ENCODE results near the gene ECSCR.

ECSCR gene

DNA sequence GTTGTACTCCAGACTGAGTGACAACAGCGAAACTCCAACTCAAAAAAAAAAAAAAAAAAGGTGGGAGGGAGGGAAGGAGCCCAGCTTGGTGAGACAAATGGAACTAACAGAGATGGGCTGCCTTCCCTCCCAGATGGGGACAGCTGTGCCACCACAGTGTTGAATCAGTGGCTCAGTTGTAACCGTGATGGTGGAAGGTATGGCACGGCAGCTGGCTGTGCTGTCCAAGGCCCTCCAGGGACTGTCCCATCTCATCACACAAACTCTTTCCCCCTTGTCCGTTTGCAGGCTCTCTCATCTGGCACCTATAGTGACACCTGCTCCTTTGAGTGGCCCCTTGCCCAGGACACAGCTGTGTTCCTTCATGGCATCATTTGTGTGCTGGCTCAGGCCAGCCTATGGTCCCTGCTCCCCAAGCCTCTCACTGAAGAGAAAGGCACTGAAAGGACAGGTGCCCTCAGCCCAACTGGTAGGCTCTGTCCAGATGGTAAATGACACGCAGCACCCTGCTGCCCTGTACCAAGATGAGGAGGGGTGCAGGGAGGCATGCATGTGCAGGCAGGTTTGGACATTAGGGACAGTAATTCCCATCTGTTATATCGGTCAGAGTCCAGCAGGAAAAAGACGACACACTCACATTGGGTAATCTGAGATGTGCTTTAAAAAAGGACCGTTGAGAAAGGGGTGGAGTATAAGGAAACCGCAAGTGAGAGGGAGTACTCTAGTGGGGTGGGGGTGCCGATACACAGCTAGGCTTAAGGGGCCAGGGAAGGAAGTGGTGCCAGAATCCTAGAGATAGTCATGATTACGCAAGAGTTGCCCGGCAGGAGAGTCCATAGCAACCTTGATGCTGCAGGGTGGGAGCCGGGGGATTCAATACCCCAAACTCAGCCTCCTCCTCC lies 12.6 kb upstream of the ECSCR start:
- no peak for DNase-seq (ENCODE audit: low read depth in 2 of 2)

DNA sequence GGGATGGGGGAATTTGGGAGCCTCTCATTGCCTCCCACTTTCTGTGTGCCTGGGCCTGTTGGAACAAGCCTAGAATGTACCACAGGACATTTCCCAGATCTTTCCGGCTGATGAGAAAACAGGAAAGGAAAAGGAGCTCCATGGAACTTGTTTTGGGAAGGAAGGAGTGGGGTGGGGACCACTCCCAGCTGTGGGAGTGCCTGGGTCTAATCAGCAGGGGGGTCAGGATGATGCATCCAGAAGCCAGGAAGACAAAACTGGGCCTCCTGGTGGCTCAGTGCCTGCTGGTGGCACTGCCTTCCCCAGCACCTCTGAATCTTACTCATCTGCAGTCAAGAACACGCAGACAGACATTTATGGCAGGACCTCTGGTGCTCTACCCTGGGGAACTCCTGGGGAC lies 11.0 kb upstream of the ECSCR start:
- DNase-seq (ENCODE audit: low read depth in 2 of 2): no peak

DNA sequence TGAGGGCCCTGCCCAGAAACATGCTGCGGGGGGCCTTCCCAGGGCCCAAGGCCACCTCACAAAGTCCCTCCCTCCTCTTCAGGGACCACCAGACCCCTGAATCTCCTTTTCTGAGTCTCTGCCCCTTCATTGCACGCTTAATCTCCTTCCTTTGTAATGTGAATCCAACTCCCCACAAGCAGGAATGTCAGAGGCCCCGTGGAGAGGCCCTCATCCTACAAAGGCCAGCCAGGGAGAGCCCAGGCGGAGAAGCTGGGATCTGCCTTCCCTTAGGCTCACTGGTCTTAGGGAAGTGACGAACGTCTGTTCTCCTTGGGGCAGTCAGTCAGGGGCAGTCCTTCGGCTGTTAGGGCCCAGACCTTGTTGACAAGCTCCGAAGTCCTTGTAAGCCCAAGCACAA lies 10.6 kb upstream of the ECSCR start:
- no peak for DNase-seq (ENCODE audit: low read depth in 2 of 2)

DNA sequence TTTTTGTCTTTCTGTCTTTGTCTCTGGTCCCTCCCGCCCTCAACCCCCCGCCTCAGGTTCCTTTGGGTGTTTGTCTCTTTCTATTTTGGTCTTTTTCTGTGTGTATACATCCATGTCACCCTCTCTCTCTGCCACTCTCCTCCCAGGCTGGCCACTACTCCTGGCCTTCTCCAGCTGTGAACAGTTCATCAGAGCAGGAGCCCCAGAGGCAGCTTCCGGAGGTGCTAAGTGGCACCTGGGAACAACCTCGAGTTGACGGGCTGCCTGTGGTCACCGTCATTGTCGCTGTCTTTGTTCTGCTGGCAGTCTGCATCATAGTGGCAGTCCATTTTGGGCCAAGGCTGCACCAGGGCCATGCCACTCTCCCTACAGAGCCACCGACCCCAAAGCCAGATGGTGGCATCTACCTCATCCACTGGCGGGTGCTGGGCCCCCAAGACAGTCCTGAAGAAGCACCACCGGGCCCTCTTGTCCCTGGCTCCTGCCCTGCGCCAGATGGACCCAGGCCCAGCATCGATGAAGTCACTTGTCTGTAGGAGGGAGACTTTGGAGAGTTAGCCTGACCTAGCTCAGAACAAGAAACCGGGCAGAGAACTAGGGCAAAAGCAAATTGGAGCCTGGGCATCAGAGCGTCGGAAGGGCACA lies 10.0 kb upstream of the ECSCR start:
- DNase-seq (ENCODE audit: low read depth in 2 of 2): no peak

DNA sequence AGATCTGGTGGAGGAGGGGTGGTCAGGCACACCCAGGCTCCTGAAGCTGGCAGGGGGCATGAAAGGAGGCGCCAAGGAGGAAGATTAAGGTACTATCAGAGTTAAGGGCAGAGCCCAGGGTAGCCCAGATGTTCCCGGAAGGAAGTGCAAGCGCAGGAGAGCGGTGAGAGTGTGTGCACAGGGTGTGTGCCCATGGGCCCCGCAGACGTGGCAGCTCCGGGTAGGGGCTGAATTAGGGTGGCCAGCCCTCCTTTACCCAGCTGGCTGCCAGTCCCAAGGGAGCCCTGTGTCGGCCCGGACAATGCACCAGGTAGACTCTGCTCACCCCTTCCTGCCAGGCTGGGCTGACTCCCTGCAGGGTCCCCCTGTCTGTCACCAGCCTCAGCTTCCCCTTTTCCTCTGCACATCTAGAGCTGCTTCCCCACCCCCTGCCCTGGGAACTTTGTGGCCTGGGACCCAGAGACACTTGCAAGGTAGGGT lies 8.3 kb upstream of the ECSCR start, which contains the start of gene SMIM33:
Gene SMIM33 (plus strand): TSS at position 184 of the 480 bp plus-strand sequence. CDS start 118 bp downstream, at position 302.
- no peak for DNase-seq (ENCODE audit: low read depth in 2 of 2)

DNA sequence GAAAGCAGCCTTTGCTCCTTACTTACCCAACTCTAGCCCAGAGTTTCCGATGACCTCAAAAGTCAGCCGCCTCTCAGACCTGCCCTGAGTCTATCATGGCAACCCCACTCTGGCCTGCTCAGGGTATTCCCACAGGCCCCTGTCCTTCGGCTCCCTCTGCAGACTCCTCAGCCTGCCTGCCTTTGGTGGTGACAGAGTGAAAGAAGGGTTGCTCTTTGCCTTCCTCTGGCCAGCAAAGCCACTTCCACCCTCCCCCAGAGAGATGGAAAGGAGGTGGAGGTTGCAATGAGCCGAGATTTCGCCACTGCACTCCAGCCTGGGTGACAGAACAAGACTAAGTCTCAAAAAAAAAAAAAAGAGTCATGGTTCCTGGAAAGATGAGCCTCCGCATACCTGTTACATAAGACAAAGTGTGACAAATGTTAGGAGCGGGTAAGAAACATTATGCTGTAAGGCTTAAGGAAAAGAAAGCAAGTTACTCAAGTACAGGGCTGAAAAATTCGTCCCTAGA lies 5.9 kb upstream of the ECSCR start:
- no peak for DNase-seq (ENCODE audit: low read depth in 2 of 2)

DNA sequence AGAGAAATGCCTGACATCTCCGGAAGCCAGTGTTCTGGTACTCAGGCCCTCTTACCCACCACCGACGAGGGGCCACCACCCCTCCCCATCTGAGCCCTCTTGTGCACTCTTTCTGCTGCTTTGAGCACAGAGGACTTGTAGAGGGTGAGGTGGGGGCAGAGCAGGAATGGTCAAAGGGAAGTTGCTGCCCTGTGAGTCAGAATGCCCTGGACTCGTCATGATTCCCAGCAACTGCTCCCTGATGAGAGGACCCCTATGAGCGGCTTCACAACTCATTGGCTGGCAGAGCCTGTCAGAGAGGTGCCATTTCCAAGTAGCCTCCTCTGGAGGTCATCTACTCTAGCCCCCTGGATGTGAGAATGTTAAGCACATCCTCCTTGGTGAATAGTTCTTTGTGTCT lies 845 bp downstream of the ECSCR start:
- no peak for DNase-seq (ENCODE audit: low read depth in 2 of 2)

DNA sequence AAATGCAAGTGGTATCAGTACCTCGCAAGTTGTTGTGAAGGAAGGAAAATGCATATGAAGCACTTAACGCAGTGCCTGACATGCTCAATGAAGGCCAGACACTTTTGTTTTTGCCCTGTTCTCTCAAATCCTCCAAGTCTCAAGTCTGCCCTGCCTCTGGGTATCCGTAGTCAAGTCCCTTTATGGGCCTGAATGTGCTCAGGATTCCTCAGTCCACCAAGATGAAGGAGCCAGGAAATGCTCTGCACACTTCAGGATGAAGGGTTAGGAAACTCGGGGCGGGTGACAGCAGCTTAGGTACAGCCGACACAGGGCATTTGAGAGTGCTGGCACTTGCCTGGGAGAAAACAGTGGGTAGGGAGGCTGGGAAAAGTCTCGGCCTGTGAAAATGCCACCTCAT lies 1.4 kb downstream of the ECSCR start:
- DNase-seq (ENCODE audit: low read depth in 2 of 2): no peak

DNA sequence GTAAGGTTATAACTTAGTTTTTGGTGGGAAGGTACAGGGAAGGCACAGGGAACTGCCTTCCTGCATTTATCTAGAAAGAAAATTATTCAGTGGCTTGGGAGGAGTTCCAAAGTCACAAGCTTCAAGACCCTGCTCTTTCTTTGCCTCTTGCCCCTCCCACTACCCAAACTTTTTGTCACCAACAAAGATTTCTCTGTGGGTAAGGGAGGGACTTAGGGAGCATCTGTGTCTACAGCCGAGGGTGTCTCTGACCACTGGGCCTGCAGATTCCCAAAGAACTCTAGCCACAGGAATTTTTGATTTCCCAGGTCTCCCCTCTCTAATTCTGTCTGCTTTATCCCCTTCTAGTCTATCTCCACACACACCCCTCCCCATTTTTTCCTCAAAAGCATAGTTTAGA lies 2.1 kb downstream of the ECSCR start:
- DNase-seq (ENCODE audit: low read depth in 2 of 2): no peak

DNA sequence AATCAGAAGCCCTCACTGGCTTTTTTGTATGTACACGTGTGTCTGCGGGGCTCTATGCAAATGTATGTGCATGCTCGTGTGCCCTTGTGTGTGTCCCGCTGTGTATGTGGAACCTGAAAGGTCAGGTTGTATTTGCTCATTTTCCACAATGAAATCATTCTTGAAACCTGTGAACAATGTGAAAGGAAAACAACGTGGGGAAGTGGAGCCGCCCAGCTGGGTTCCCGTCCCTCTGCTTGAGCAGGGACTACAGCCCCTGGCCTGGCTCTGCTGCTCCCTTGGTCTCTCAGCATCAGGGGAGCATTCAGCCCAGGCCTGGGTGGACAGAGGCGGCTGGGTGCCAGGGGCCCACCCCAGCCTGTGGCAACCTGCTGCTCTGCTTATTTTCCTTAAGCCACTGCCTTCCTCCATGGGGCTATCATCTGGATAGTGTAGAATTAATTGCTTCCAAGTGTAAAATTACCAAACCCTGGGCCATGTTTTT lies 3.0 kb downstream of the ECSCR start:
- DNase-seq (ENCODE audit: low read depth in 2 of 2): no peak

DNA sequence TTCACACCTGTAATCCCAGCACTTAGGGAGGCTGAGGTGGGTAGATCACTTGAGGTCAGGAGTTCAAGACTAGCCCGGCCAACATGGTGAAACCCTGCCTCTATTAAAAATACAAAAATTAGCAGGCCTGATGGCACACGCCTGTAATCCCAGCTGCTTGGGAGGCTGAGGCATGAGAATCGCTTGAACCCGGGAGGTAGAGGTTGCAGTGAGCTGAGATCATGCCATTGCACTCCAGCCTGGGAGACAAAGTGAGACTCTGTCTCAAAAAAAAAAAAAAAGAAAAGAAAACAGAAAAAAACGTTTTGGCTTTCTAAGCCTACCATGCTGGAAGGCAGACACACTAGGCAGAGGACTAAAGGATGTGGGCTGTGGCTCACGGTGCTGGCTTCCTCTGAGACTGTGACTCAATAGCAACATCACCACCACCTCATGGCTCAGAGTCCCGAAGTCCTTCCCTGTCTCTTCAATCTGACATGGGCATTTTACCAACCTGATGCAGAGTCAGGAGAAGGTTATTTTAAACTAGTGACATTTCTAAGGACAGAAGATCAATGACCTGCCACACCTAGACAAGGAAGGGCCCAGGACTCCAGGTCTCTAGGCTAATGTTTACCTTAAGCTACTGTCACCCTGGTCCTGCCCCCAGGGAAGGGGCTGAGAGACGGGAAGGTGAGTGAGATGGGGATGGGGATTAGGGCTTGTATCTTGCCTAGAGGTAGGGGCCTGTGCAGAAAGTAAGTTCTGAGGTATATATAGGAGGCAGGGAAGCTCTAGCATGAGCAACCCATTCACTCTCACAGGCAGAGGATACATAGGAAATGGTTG lies 3.7 kb downstream of the ECSCR start:
- peak in 1 of 2 donors; percentile 51 for DNase-seq (ENCODE audit: low read depth in 2 of 2)

DNA sequence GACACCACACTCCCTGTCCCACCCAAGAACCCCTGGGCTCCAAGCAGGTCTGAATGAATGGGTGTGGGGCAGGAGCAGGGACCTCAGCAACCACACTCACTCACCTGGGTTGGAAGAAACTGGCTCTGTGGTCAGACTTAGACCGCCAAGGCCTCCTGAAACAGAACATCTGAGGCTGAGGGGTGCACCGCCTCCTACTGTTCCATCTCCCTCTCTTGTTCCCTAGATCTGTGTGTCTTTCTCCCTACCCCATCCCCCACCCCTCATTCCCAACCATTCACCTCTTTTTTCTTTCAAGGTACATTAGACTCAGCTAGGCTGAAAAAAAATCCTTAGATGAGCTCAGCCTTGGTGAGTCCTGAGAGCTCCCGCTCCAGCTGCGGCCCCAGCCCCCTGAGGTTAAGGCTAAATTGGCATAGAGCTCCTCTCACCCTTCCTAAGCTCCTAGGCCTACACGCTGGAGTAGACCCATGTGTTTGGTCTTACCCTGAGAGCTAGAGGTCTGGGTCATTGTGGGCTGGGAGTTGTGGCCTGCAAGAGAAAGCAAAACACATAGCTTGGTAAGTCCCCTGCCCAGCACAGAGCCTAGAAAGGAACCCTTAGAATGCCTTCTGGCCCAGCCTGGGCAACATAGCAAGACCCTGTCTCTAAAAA lies 4.8 kb downstream of the ECSCR start:
- no peak for DNase-seq (ENCODE audit: low read depth in 2 of 2)

DNA sequence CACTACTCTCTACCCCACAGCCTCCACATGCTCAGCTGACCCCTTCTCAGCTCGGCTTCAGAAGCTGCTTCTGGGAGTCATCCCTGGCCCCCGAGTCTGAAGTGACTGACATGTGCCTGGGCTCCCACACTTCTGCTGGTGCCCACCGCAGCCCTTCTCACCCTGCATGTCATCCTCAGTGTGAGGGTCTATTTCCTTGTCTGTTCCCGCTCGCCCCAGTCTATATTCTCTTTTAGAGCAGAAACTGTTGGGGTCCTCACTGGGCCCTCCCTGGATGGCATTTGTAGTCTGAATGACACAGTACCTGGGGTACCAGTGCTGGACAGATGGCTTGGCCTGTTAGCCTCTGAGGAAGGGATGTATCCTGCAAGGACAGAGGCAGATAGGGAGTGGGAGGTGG lies 5.3 kb downstream of the ECSCR start:
- DNase-seq (ENCODE audit: low read depth in 2 of 2): no peak

DNA sequence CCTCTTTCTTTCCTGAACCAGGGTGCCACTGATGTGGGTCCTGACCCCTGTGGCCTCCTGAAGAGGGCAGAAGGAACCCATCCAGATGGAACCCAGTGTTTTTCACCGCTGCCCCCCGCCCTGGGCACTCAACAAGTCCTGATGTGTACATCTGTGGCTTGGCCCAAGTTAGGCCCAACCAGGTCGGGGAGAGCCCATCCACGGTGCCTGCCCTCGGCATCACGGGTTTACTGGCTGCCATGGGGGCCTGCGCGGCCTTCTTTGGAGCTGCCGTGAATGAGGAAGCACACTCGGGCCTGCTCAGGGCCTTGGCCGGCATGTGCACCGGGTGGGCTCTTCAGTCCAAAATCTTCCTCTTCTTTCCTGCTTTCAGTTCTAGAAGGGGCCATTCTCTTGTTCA lies 5.8 kb downstream of the ECSCR start:
- DNase-seq (ENCODE audit: low read depth in 2 of 2): no peak

DNA sequence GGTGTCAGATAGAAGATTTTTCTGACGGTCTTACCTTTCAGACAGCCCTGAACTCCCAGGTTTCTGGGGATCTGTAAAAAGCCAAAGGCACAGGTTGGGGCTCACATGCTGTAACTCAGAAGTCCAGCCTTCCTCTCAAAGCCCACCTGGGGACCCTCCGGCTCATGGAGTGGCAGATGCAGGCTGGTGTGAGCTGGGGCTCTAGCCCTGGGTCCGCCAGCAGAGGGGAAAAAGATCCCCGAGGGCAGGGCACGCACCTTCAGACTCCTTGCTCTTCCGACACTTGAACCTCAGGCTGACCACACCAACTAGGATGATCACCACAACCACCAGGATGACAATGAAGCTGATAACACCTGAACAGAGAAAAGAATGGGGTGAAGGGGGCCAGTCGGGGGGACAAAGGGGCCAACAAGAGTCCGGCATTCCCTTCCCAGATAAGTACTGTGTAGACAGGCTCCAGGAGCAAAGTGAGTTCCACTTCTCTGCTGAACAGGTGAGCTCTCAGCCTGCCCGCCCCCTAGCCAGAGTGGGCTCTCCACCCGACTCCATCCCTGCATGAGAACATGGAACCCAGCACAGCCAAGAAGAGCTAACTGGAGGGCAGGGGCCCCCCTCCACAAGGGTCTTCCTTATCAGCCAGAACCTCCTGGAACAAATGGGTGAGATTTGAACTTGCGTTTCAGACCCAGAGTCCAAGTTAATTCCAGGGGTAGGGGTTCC lies 7.8 kb downstream of the ECSCR start:
- no peak for DNase-seq (ENCODE audit: low read depth in 2 of 2)

DNA sequence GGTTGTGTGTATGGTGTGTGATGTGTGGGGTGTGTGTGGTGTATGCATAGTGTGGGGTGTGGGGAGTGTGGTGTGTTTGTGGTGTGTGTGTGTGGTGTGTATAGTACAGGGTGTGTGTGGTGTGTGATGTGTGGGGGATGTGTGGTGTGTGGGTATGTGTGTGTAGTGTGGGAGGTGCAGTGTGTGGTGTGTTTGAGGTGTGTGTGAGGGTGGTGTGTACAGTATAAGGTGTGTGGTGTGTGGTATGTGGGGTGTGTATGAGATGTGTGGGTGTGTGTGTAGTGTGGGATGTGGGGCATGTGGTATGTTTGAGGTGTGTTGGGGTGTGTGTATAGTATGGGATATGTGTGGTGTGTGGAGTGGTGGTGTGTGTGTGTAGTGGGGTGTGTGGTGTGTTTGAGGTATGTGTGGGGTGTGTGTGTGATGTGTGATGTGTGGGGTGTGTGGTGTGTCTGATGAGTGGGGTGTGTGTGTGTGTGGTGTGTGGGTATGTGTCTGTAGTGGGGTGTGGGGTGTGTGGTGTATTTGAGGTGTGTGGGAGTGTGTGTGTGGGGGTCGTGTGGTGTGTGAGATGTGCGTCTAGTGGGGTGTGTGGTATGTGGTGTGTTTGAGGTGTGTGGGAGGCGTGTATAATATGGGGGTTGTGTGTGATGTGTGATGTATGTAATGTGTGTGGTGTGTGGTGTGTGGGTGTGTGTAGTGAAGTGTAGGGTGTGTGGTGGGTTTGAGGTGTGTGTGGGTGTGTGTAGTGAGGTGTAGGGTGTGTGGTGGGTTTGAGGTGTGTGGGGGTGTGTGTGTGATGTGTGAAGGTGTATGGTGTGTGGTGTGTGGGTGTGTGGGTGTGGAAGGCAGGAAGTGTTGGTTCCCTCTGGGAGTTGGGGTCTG lies 8.6 kb downstream of the ECSCR start:
- no peak for DNase-seq (ENCODE audit: low read depth in 2 of 2)

DNA sequence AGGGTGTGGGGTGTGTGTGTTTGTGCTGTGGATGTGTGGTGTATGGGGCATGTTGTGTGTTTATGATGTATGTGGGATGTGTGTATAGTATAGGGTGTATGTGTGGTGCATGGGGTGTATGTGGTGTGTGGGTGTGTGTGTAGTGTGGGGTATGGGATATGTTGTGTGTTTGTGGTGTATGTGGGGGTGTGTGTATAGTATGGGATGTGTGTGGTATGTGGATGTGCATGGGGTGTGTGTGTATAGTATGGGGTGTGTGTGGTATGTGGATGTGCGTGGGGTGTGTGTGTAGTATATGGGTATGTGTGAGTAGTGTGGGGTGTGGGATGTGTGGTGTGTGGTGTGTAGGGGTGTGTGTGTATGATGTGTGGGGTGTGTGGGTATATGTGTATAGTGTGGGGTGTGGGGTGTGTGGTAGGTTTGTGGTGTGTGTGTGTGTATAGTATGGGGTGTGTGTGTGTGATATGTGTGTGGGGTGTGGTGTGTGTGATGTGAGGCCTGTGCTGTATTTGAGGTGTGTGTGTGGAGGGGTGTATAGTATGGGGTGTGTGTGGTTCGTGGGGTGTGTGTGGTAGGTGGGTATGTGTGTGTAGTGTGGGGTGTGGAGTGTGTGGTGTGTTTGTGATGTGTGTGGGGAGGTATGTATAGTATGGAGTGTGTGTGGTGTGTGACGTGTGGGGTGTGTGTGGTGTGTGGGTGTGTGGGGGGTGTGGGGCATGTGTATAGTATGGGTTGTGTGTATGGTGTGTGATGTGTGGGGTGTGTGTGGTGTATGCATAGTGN lies 10.5 kb downstream of the ECSCR start:
- DNase-seq (ENCODE audit: low read depth in 2 of 2): no peak

DNA sequence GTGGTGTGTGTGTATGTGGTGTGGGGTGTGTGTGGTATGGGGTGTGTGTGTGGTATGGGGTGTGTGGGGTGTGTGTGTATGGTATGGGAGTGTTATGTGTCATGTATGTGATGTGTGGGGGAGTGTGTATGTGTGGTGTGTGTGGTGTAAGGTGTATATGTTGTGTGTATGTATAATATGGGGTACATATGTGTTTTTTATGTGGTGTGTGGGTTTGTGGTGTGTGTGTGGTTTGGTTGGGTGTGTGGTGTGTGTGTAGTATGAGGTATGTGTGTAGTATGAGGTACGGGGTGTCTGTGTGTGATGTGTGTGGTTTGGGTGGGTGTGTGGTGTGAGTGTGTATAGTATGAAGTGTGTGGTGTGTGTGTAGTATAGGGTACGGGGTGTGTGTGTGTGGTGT lies 11.4 kb downstream of the ECSCR start:
- no peak for DNase-seq (ENCODE audit: low read depth in 2 of 2)
